Activated B cell treated with CpG ODN at 0.5 μM for 24 hours (primary cell): Measurements from ENCODE around the gene IFT80. TPM values are rescaled to one million over a fixed set of nuclear protein-coding genes. Genes with fewer than 3 reads are reported as not detected.
"Not testable (repeated sequence)": the region's sequence is repeated elsewhere in the genome, so short reads cannot be mapped to it uniquely, and the experiment has no call there.

Experiments used
- ATAC-seq: fragments of 200-7000 bp; cut with Tn5 transposase; one replicate; pipeline ENCODE4 v1.10.0; 2021; ENCODE audit warnings: low read depth, mild to moderate bottlenecking, moderate library complexity
- CTCF ChIA-PET: fragments of 350-600 bp; sonication (Branson Sonifier 250); formaldehyde crosslinking; loops from one replicate; lab custom pipeline; 2021; ENCODE audit warnings: antibody characterized with exemption; lab: Charles Lee
- POLR2A ChIA-PET: fragments of 350-600 bp; sonication (Branson Sonifier 250); formaldehyde crosslinking; loops from one replicate; lab custom pipeline; 2021; ENCODE audit warnings: antibody characterized with exemption; lab: Charles Lee
- DNase-seq: peaks from one replicate; pipeline ENCODE4 v3.0.0; 2022
- H3K27ac Mint-ChIP-seq: one replicate; pipeline ENCODE4 v1.8.0; 2020; ENCODE audit warnings: mixed read lengths
- H3K27me3 Mint-ChIP-seq: one replicate; pipeline ENCODE4 v1.8.0; 2021; ENCODE audit warnings: mixed read lengths
- H3K36me3 Mint-ChIP-seq: one replicate; pipeline ENCODE4 v1.8.0; 2021; ENCODE audit warnings: low read depth, mixed read lengths
- H3K4me1 Mint-ChIP-seq: one replicate; pipeline ENCODE4 v1.8.0; 2021; ENCODE audit warnings: mixed read lengths
- H3K4me3 Mint-ChIP-seq: one replicate; pipeline ENCODE4 v1.8.0; 2020; ENCODE audit warnings: mild to moderate bottlenecking, mixed read lengths
- H3K9me3 Mint-ChIP-seq: one replicate; pipeline ENCODE4 v1.8.0; 2020; ENCODE audit warnings: mixed read lengths
- intact Hi-C: fragments of 100-400 bp; cut with micrococcal nuclease; formaldehyde crosslinking; loops from one replicate; pipeline ENCODE4 v1.15.1; 2024
- total RNA-seq: library from RNA; stranded (reverse); gene quantifications from 2 replicates; pipeline ENCODE4 v1.2.3, GENCODE V29; 2022
- TF ChIP-seq, protein P1 (sequence below): fragments of 200-600 bp; IDR thresholded peaks from one replicate; pipeline ENCODE4 v1.8.0; 2022; ENCODE audit warnings: antibody characterized with exemption, mild to moderate bottlenecking

IFT80 gene
- total RNA-seq, 1 donor from 2014 or later, result 26.7 TPM

GRCh38 chr3:160370987-160371857, 27.8 kb downstream of the IFT80 start:
- TF ChIP-seq, protein P1, sequence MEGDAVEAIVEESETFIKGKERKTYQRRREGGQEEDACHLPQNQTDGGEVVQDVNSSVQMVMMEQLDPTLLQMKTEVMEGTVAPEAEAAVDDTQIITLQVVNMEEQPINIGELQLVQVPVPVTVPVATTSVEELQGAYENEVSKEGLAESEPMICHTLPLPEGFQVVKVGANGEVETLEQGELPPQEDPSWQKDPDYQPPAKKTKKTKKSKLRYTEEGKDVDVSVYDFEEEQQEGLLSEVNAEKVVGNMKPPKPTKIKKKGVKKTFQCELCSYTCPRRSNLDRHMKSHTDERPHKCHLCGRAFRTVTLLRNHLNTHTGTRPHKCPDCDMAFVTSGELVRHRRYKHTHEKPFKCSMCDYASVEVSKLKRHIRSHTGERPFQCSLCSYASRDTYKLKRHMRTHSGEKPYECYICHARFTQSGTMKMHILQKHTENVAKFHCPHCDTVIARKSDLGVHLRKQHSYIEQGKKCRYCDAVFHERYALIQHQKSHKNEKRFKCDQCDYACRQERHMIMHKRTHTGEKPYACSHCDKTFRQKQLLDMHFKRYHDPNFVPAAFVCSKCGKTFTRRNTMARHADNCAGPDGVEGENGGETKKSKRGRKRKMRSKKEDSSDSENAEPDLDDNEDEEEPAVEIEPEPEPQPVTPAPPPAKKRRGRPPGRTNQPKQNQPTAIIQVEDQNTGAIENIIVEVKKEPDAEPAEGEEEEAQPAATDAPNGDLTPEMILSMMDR, result no peak
- H3K27me3 Mint-ChIP-seq, result no peaks in the 10 kb centered on the region
- CTCF ChIA-PET, result no interaction called here
- POLR2A ChIA-PET, result no interaction called here
- ATAC-seq (no peak), DNase-seq (no peak)
- peaks cover 21% of the 10 kb centered on the region for H3K4me1 Mint-ChIP-seq
- intact Hi-C loops, result no loop called here
- H3K4me3 Mint-ChIP-seq, result no peak overlapping the region
- no peaks in the 10 kb centered on the region for H3K9me3 Mint-ChIP-seq
- H3K27ac Mint-ChIP-seq, result no peak overlapping the region
- peaks cover 32% of the 10 kb centered on the region for H3K36me3 Mint-ChIP-seq

- Mint-ChIP-seq H3K4me1 (peaks cover 21% of the 10 kb centered on the region), H3K27me3 (no peaks in the 10 kb centered on the region), H3K9me3 (no peaks in the 10 kb centered on the region), H3K4me3 (no peak overlapping the region), H3K36me3 (peaks cover 28% of the 10 kb centered on the region), H3K27ac (no peak overlapping the region)
- POLR2A ChIA-PET, result no interaction called here
- DNase-seq (no peak), ATAC-seq (no peak)
- intact Hi-C loops, result no loop called here
- CTCF ChIA-PET, result interaction anchor here (1.3 kb wide), 1 partner anchor 8 kb away, joined by 3 read pairs; no protein-coding TSS in a partner anchor
- TF ChIP-seq, protein P1, result no peak
Measured at GRCh38 chr3:160369784-160370183, 29.2 kb downstream of the IFT80 start.

- ChIA-PET POLR2A (no interaction called here), CTCF (interaction anchor here (1.3 kb wide), 1 partner anchor 9 kb away, joined by 3 read pairs; no protein-coding TSS in a partner anchor)
- Mint-ChIP-seq H3K27me3 (no peaks in the 10 kb centered on the region), H3K9me3 (no peaks in the 10 kb centered on the region), H3K4me1 (peaks cover 21% of the 10 kb centered on the region), H3K27ac (no peak overlapping the region), H3K36me3 (peaks cover 26% of the 10 kb centered on the region), H3K4me3 (no peak overlapping the region)
- no peak for DNase-seq
- TF ChIP-seq, protein P1, result no peak
- intact Hi-C loops, result no loop called here
- ATAC-seq, result no peak
Measured at GRCh38 chr3:160368804-160369203, 30.2 kb downstream of the IFT80 start.

DNA sequence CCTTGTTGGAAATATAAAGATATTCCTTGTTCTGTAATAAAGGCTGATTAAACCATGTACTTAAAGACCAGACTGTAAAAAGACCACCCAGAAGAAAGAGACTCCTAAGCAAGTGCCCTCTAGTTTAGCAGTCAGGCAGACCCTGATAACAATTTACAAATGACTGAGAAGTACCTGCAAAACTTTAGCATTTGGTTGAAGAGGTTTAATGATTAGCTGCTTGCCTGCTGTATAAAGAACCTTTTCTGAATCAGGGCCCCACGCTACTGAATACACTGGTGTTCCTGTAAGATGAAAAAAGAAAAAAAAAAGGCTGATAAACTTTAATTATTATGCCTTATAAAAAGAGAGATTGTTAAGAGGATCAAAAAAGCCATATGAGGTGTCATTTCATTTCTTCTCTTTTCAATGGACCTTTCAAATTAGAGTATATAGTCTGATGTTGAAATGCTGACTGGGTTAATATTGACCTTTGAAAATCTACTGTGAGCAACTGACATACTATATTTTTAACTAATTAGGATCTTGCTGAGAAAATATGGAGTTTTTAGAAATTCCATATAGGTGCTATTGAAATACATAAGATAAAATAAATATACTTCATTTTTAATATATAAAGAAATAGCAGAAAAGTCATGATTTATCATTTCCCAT, 33.0 kb downstream of the IFT80 start:
- Mint-ChIP-seq H3K27ac (no peak overlapping the region), H3K4me1 (peaks cover 19% of the 10 kb centered on the region), H3K4me3 (no peak overlapping the region), H3K9me3 (no peaks in the 10 kb centered on the region), H3K27me3 (no peaks in the 10 kb centered on the region), H3K36me3 (peaks cover 32% of the 10 kb centered on the region)
- intact Hi-C loops, result no loop called here
- TF ChIP-seq, protein P1, result no peak
- ATAC-seq, result no peak
- POLR2A ChIA-PET, result no interaction called here
- CTCF ChIA-PET, result no interaction called here
- DNase-seq, result no peak

- H3K27ac Mint-ChIP-seq, CTCF ChIA-PET: not testable (repeated sequence)
- H3K36me3 Mint-ChIP-seq, result peaks cover 46% of the 10 kb centered on the region
Measured at GRCh38 chr3:160362896-160363295, 36.1 kb downstream of the IFT80 start.

More at GRCh38 chr3:160362896-160363295, 36.1 kb downstream of the IFT80 start:
- H3K4me1 Mint-ChIP-seq, H3K4me3 Mint-ChIP-seq, intact Hi-C loops, H3K9me3 Mint-ChIP-seq, DNase-seq, POLR2A ChIA-PET, ATAC-seq, H3K27me3 Mint-ChIP-seq: not testable (repeated sequence)
